ENCODE measurements around the gene MEIS2. TPM values are rescaled to one million over a fixed set of nuclear protein-coding genes. Genes with fewer than 3 reads are reported as not detected.

The MEIS2 gene
- total RNA-seq, 1 donor from 2014 or later: 13.0 TPM

GRCh38 chr15:37090543-37091175, 9.7 kb downstream of the MEIS2 start:
- Mint-ChIP-seq H3K27me3 (ENCODE audit: unreplicated experiment) (peaks cover 14% of the 10 kb centered on the region), H3K36me3 (ENCODE audit: low read depth, unreplicated experiment) (no peaks in the 10 kb centered on the region), H3K4me3 (ENCODE audit: unreplicated experiment) (no peak overlapping the region), H3K27ac (ENCODE audit: unreplicated experiment) (no peak overlapping the region), H3K9me3 (ENCODE audit: unreplicated experiment) (no peaks in the 10 kb centered on the region), H3K4me1 (ENCODE audit: unreplicated experiment) (peaks cover 26% of the 10 kb centered on the region)
- no peak for DNase-seq (ENCODE audit: low spot score)
- TF ChIP-seq CTCF (IDR thresholded peaks at IDR 0.05; ENCODE audit: unreplicated experiment): no peak

- DNase-seq (ENCODE audit: low spot score): no peak
- no peak for TF ChIP-seq CTCF (IDR thresholded peaks at IDR 0.05; ENCODE audit: unreplicated experiment)
- H3K27ac Mint-ChIP-seq (ENCODE audit: unreplicated experiment): no peak overlapping the region
- no peaks in the 10 kb centered on the region for H3K9me3 Mint-ChIP-seq (ENCODE audit: unreplicated experiment)
- no peaks in the 10 kb centered on the region for H3K36me3 Mint-ChIP-seq (ENCODE audit: low read depth, unreplicated experiment)
- no peak overlapping the region for H3K4me3 Mint-ChIP-seq (ENCODE audit: unreplicated experiment)
- peaks cover 3% of the 10 kb centered on the region for H3K27me3 Mint-ChIP-seq (ENCODE audit: unreplicated experiment)
- H3K4me1 Mint-ChIP-seq (ENCODE audit: unreplicated experiment): peaks cover 23% of the 10 kb centered on the region
Measured at GRCh38 chr15:37088436-37088835, 11.9 kb downstream of the MEIS2 start.

- Mint-ChIP-seq H3K27me3 (ENCODE audit: unreplicated experiment) (no peaks in the 10 kb centered on the region), H3K9me3 (ENCODE audit: unreplicated experiment) (no peaks in the 10 kb centered on the region)
Measured at GRCh38 chr15:37087131-37087588, 13.2 kb downstream of the MEIS2 start.

DNA sequence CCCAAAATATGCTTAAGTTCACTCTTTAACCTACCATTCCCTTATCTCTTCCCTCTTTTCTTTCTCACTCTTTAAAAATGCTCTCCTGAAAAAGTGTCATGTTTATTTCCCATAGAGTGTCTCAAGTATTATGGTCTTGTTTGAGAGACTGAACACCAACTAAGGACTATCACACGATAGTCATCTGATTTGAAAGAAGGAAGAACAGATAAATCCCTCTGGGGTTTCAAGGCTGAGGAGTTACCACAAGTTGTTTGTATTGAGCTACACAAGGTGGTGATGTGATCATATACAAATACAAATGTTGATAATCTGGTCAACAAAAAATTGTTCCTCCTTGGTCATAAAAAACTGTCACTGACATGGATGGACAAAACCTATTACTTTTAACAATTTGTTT, 13.8 kb downstream of the MEIS2 start:
- Mint-ChIP-seq H3K4me3 (ENCODE audit: unreplicated experiment) (no peak overlapping the region), H3K27ac (ENCODE audit: unreplicated experiment) (no peak overlapping the region), H3K4me1 (ENCODE audit: unreplicated experiment) (peaks cover 21% of the 10 kb centered on the region), H3K27me3 (ENCODE audit: unreplicated experiment) (peaks cover 4% of the 10 kb centered on the region), H3K36me3 (ENCODE audit: low read depth, unreplicated experiment) (no peaks in the 10 kb centered on the region), H3K9me3 (ENCODE audit: unreplicated experiment) (no peaks in the 10 kb centered on the region)
- TF ChIP-seq CTCF (IDR thresholded peaks at IDR 0.05; ENCODE audit: unreplicated experiment): no peak
- DNase-seq (ENCODE audit: low spot score): no peak

More at GRCh38 chr15:37087131-37087588, 13.2 kb downstream of the MEIS2 start:
- DNase-seq (ENCODE audit: low spot score): no peak
- Mint-ChIP-seq H3K4me3 (ENCODE audit: unreplicated experiment) (no peak overlapping the region), H3K4me1 (ENCODE audit: unreplicated experiment) (peaks cover 21% of the 10 kb centered on the region), H3K36me3 (ENCODE audit: low read depth, unreplicated experiment) (no peaks in the 10 kb centered on the region), H3K27ac (ENCODE audit: unreplicated experiment) (no peak overlapping the region)
- TF ChIP-seq CTCF (IDR thresholded peaks at IDR 0.05; ENCODE audit: unreplicated experiment): no peak

GRCh38 chr15:37086120-37086519, 14.2 kb downstream of the MEIS2 start:
- no peak for TF ChIP-seq CTCF (IDR thresholded peaks at IDR 0.05; ENCODE audit: unreplicated experiment)
- no peaks in the 10 kb centered on the region for H3K36me3 Mint-ChIP-seq (ENCODE audit: low read depth, unreplicated experiment)
- peaks cover 21% of the 10 kb centered on the region for H3K4me1 Mint-ChIP-seq (ENCODE audit: unreplicated experiment)
- no peaks in the 10 kb centered on the region for H3K9me3 Mint-ChIP-seq (ENCODE audit: unreplicated experiment)
- no peak for DNase-seq (ENCODE audit: low spot score)
- H3K27me3 Mint-ChIP-seq (ENCODE audit: unreplicated experiment): peaks cover 4% of the 10 kb centered on the region
- no peak overlapping the region for H3K4me3 Mint-ChIP-seq (ENCODE audit: unreplicated experiment)
- H3K27ac Mint-ChIP-seq (ENCODE audit: unreplicated experiment): no peak overlapping the region
